ENCODE measurements around the gene GALNT9. TPM values are rescaled to one million over a fixed set of nuclear protein-coding genes. Genes with fewer than 3 reads are reported as not detected.
A peak's percentile ranks its signal among the peaks of the same experiment; 100 is the strongest.

GALNT9 gene
- total RNA-seq, 1 donor, result not detected

DNA sequence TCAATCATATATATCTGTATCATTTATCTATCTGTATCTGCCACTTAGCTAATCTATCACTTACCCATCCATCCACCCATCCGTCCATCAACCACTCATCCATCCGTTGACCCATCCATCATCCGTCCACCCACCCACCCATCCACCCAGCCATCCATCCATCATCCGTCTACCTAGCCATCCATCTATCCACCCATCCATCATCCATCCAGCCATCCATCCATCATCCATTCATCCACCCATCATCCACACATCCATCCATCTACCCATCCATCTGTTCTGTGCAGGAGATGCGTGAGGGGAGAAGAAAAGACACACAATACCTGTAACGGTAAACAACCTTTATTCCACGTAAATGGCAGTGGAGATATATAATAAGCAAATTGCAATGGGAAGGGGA is 165.0 kb downstream of the GALNT9 start:
- H3K4me3 ChIP-seq (ENCODE audit: low read depth, low read length), result no peak overlapping the region
- no peak for TF ChIP-seq CTCF (IDR thresholded peaks at IDR 0.05; ENCODE audit: insufficient read depth, low read depth, low read length)
- no peak for DNase-seq (ENCODE audit: low read depth)

- H3K4me3 ChIP-seq (ENCODE audit: low read depth, low read length), result no peak overlapping the region
- peak; percentile 37 for TF ChIP-seq CTCF (IDR thresholded peaks at IDR 0.05; ENCODE audit: insufficient read depth, low read depth, low read length)
- DNase-seq (ENCODE audit: low read depth), result no peak
Observed at GRCh38 chr12:132163911-132164288, 165.5 kb downstream of the GALNT9 start.

- DNase-seq (ENCODE audit: low read depth), result no peak
- H3K4me3 ChIP-seq (ENCODE audit: low read depth, low read length), result no peak overlapping the region
- TF ChIP-seq CTCF (IDR thresholded peaks at IDR 0.05; ENCODE audit: insufficient read depth, low read depth, low read length), result no peak
Observed at GRCh38 chr12:132163041-132163910, 166.1 kb downstream of the GALNT9 start.

- peak overlapping the region; percentile 23 for H3K4me3 ChIP-seq (ENCODE audit: low read depth, low read length)
Observed at GRCh38 chr12:132162508-132163031, 166.8 kb downstream of the GALNT9 start.

DNA sequence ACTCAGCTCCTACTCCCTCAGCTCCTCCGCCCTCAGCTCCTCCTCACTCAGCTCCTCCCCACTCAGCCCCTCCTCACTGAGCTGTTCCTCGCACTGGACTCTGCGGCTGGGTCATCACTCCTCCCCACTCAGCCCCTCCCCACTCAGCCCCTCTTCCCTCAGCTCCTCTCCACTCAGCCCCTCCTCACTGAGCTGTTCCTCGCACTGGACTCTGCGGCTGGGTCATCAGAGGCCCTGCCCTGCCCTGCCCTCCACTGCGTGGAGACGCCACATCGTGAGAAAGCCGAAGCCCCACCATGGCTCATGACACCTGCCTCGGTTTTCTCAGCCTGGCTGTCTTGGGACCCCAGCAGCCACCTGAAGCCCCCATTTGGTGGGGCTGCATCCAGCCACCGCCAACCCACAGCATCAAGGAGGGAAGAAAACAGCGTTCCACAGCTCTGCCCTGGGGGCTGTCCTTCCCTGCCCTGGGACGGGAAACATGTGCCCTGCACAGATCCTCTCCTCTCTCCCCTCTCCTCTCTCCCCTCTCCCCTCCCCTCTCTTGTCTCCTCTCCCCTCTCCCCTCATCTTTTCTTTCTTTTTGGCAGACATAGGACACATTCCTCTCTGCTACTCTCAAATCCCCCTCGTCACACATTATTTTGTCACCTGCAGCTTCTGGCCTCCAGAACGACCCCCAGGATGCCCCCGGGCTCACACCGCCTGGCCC is 167.4 kb downstream of the GALNT9 start:
- H3K4me3 ChIP-seq (ENCODE audit: low read depth, low read length), result no peak overlapping the region
- no peak for TF ChIP-seq CTCF (IDR thresholded peaks at IDR 0.05; ENCODE audit: insufficient read depth, low read depth, low read length)
- no peak for DNase-seq (ENCODE audit: low read depth)

More at GRCh38 chr12:132162508-132163031, 166.8 kb downstream of the GALNT9 start:
- DNase-seq (ENCODE audit: low read depth), result peak; percentile 75
- TF ChIP-seq CTCF (IDR thresholded peaks at IDR 0.05; ENCODE audit: insufficient read depth, low read depth, low read length), result no peak

DNA sequence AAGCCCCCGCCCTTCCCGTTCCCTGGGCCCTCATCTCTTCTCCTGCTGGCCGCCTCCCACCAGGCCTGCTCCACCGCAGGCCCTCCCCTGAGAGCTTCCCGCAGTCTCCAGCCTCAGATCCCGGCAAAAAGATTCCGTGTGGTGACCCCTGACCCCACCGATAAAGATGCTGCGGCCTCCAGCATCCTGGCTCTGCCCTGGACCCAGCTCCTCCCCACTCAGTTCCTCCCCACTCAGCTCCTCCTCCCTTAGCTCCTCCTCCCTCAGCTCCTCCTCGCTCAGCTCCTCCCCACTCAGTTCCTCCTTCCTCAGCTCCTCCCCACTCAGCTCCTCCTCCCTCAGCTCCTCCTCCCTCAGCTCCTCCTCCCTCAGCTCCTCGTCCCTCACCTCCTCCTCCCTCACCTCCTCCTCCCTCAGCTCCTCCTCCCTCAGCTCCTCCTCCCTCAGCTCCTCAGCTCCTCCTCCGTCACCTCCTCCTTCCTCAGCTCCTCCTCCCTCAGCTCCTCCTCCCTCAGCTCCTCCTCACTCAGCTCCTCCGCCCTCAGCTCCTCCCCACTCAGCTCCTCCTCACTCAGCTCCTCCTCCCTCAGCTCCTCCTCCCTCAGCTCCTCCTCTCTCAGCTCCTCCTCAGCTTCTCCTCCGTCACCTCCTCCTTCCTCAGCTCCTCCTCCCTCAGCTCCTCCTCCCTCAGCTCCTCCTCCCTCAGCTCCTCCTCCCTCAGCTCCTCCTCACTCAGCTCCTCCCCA is 168.2 kb downstream of the GALNT9 start:
- DNase-seq (ENCODE audit: low read depth), result peak; percentile 27

More for the DNA sequence above, 168.2 kb downstream of the GALNT9 start:
- H3K4me3 ChIP-seq (ENCODE audit: low read depth, low read length), result no peak overlapping the region
- TF ChIP-seq CTCF (IDR thresholded peaks at IDR 0.05; ENCODE audit: insufficient read depth, low read depth, low read length), result no peak
